ENCODE measurements around the gene COL4A2. TPM values are rescaled to one million over a fixed set of nuclear protein-coding genes. Genes with fewer than 3 reads are reported as not detected.

COL4A2 gene
- polyA plus RNA-seq, 1 experiment, result 886 TPM

GRCh38 chr13:110347088-110347487 lies 40.0 kb downstream of the COL4A2 start:
- H3K4me3 ChIP-seq (ENCODE audit: low read depth, low read length), result no peak overlapping the region
- no peak for DNase-seq (ENCODE audit: low read depth)
- no peak for TF ChIP-seq CTCF (IDR thresholded peaks at IDR 0.05; ENCODE audit: insufficient read depth, low read depth, low read length)
- no peaks in the 10 kb centered on the region for H3K27me3 ChIP-seq (ENCODE audit: control insufficient read depth, insufficient read depth, low read length)
- no peaks in the 10 kb centered on the region for H3K36me3 ChIP-seq (ENCODE audit: control insufficient read depth, insufficient read depth, low read length)
- ChIA-PET POLR2A (no interaction called here), CTCF (no interaction called here)

DNA sequence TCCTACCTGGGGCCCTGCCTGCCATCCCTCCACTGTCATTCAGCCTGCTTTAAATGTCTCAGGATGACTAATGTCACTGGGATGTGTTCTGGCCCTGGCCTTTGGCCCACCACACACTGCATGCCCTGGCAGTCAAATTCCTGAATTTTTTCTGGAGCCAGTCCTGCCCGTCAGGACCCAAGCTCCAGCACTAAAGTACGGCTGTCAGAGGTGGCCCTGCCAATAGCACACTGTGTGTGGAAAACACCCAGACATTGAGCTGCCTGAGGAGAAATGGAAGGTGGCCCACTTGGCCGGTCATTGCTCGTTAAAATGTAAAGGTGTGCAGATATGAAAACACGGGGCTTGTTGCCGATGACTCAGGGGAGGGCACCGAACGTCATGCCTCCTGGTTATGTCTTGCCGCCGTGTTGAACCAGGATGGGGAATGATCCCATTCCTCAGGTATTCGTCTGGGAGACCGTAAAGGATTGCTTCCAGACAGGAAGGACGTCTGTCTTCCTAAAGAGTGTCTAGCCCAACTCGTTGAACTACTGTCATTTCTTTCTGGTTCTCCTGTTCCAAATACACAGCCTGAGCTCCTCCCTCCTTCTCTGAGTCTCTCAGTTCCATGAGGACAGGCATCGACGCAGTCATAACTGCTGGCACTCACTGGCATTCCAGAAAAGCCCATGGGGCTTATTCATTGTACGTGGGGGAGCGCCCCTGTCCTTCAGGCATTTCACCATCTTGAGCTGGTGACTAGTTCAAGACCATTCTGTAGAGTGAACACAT lies 40.6 kb downstream of the COL4A2 start:
- ChIA-PET POLR2A (no interaction called here), CTCF (interaction anchor here (1.7 kb wide), 1 partner anchor 46 kb away, joined by 3 read pairs; no protein-coding TSS in a partner anchor)
- H3K27me3 ChIP-seq (ENCODE audit: control insufficient read depth, insufficient read depth, low read length), result no peaks in the 10 kb centered on the region
- H3K36me3 ChIP-seq (ENCODE audit: control insufficient read depth, insufficient read depth, low read length), result no peaks in the 10 kb centered on the region
- H3K4me3 ChIP-seq (ENCODE audit: low read depth, low read length), result no peak overlapping the region
- no peak for TF ChIP-seq CTCF (IDR thresholded peaks at IDR 0.05; ENCODE audit: insufficient read depth, low read depth, low read length)
- no peak for DNase-seq (ENCODE audit: low read depth)

GRCh38 chr13:110348309-110349105 lies 41.4 kb downstream of the COL4A2 start:
- Histone ChIP-seq H3K27me3 (ENCODE audit: control insufficient read depth, insufficient read depth, low read length) (no peaks in the 10 kb centered on the region), H3K36me3 (ENCODE audit: control insufficient read depth, insufficient read depth, low read length) (no peaks in the 10 kb centered on the region), H3K4me3 (ENCODE audit: low read depth, low read length) (no peak overlapping the region)
- no peak for TF ChIP-seq CTCF (IDR thresholded peaks at IDR 0.05; ENCODE audit: insufficient read depth, low read depth, low read length)
- POLR2A ChIA-PET, result no interaction called here
- DNase-seq (ENCODE audit: low read depth), result no peak
- CTCF ChIA-PET, result interaction anchor here (1.7 kb wide), 1 partner anchor 46 kb away, joined by 3 read pairs; no protein-coding TSS in a partner anchor

DNA sequence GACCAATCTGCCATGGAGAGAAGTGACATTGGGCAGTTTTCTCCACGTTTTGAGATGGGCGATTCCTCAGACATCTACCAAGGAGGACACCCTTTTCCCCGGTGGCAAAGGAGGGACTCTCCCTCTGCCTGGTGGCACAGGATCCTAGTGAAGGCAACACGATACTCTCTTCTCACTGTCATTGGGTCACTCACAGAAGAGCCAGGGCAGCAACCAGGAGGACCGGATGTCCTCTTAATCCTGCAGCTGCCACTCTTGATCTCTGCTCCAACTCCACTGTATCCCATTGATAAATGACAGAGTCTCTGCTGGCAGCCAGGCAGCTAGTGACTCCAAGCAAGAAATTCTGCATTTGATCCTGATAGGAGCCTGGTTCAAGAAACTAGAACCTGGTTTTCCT lies 42.2 kb downstream of the COL4A2 start:
- no peak for DNase-seq (ENCODE audit: low read depth)
- no peak for TF ChIP-seq CTCF (IDR thresholded peaks at IDR 0.05; ENCODE audit: insufficient read depth, low read depth, low read length)
- Histone ChIP-seq H3K4me3 (ENCODE audit: low read depth, low read length) (no peak overlapping the region), H3K36me3 (ENCODE audit: control insufficient read depth, insufficient read depth, low read length) (no peaks in the 10 kb centered on the region), H3K27me3 (ENCODE audit: control insufficient read depth, insufficient read depth, low read length) (no peaks in the 10 kb centered on the region)
- CTCF ChIA-PET, result interaction anchor here (1.7 kb wide), 1 partner anchor 47 kb away, joined by 3 read pairs; no protein-coding TSS in a partner anchor
- POLR2A ChIA-PET, result no interaction called here

- POLR2A ChIA-PET, result no interaction called here
- Histone ChIP-seq H3K36me3 (ENCODE audit: control insufficient read depth, insufficient read depth, low read length) (no peaks in the 10 kb centered on the region; the same call in 1 of the 2 replicates), H3K27me3 (ENCODE audit: control insufficient read depth, insufficient read depth, low read length) (no peaks in the 10 kb centered on the region), H3K4me3 (ENCODE audit: low read depth, low read length) (no peak overlapping the region)
- TF ChIP-seq CTCF (IDR thresholded peaks at IDR 0.05; ENCODE audit: insufficient read depth, low read depth, low read length), result no peak
- DNase-seq (ENCODE audit: low read depth), result no peak
- CTCF ChIA-PET, result interaction anchor here (1.0 to 1.7 kb wide), 2 partner anchors 11 to 27 kb away, joined by 3 to 4 read pairs; no protein-coding TSS in a partner anchor
Measured at GRCh38 chr13:110350049-110350448, 43.0 kb downstream of the COL4A2 start.
